Measurements from ENCODE around the gene THBS2. TPM values are rescaled to one million over a fixed set of nuclear protein-coding genes. Genes with fewer than 3 reads are reported as not detected.

THBS2 gene
- total RNA-seq, 1 experiment from 2014 or later = 0.39 TPM

DNA sequence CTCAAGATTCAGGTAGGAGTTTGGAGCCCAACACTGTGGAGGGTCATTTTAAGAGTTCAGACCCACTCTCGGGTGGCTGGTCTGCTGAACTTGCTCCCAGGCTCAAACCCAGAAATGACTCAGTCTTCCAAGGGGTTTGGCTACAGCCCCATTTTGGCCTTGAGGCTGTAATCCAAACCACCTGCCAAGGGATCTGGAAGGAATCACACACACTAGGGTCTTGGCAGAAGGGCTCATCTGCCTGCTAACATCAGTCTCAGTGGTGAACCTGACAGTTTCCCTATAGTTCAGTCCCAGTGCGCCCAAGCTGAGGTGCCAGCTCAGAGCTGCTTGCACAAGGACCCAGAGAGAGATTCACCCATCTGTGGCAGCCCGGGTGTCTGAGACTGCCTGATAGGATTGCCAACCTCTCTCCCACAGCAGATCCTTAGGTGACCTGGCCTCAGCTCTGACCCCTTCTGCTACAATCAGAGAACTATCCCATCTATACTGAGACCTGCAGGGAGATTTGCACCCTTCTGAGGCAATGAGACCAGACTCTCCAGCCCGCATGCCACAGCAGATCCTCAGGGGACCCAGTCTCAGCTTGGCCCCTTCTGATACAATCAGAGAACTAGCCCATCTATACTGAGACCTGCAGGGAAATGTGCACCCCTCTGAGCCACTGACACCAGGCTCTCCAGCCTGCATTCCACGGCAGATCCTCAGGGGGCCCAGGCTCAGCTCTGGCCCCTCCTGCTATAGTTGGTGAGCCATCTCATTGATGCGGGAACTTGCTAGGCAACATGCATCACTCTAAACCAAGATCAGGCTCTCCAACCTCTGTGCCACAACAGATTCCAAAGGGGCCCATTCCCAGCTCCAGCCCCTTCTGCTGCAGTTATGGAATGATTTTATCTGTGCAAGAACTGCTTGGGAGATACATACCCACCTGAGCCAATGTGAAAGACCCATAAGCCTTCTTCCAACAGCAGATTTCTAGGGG, 48.2 kb downstream of the THBS2 start (continued):
- no peak for TF ChIP-seq RAD21 (IDR thresholded peaks at IDR 0.05; ENCODE audit: low read depth)

- Histone ChIP-seq H3K9me2 (ENCODE audit: insufficient read depth) (no peaks in the 10 kb centered on the region), H3K4me3 (replicated peaks in 1 of 2; ENCODE audit: low read depth in 1 of 2, low read length in 2 of 2) (no peak overlapping the region), H3K79me2 (ENCODE audit: insufficient read depth, low read length) (no peaks in the 10 kb centered on the region), H2AFZ (ENCODE audit: low read depth, low read length, poor library complexity, severe bottlenecking) (no peak overlapping the region), H3K9ac (ENCODE audit: low read length) (no peak overlapping the region), H3K9me3 (ENCODE audit: control insufficient read depth in 1 of 2, insufficient read depth in 1 of 2, low read depth in 1 of 2, low read length in 2 of 2) (no peaks in the 10 kb centered on the region), H3K27ac (ENCODE audit: low read depth, low read length) (no peak overlapping the region), H3K27me3 (ENCODE audit: insufficient read depth, low read length) (no peaks in the 10 kb centered on the region), H3K4me2 (ENCODE audit: low read length) (no peak overlapping the region), H4K20me1 (ENCODE audit: insufficient read depth) (no peaks in the 10 kb centered on the region), H3K36me3 (ENCODE audit: control insufficient read depth in 1 of 2, insufficient read depth in 2 of 2, low read length in 2 of 2) (no peaks in the 10 kb centered on the region), H3K4me1 (ENCODE audit: control insufficient read depth in 1 of 2, insufficient read depth in 2 of 2, low read length in 2 of 2) (no peaks in the 10 kb centered on the region)
- intact Hi-C loops (cut with micrococcal nuclease) = no loop called here
- RAD21 ChIA-PET (ENCODE audit: low non-redundant PET in 1 of 2, low total read pairs in 2 of 2, uncharacterized antibody in 2 of 2, unreplicated experiment in 2 of 2) = no interaction called here
- TF ChIP-seq ZNF274 (IDR thresholded peaks at IDR 0.05; ENCODE audit: low read depth, low read length) (no peak), POLR2A (IDR thresholded peaks at IDR 0.05; ENCODE audit: borderline replicate concordance, extremely low read depth, insufficient read depth, insufficient read length) (no peak), CTCF (IDR thresholded peaks at IDR 0.05 in 2 of 3, conservative IDR thresholded peaks at IDR 0.05 in 1 of 3; ENCODE audit: borderline replicate concordance in 1 of 3, insufficient read depth in 1 of 3, low read depth in 2 of 3, low read length in 2 of 3) (no peak), ZFX (IDR thresholded peaks at IDR 0.05) (no peak), SIN3A (IDR thresholded peaks at IDR 0.05; ENCODE audit: low read depth) (no peak), CBX3 (IDR thresholded peaks at IDR 0.05; ENCODE audit: low read depth) (no peak), ATF3 (IDR thresholded peaks at IDR 0.05) (no peak), TCF7L2 (IDR thresholded peaks at IDR 0.05; ENCODE audit: borderline replicate concordance, extremely low read depth, insufficient read depth, insufficient read length) (no peak), POLR2AphosphoS5 (IDR thresholded peaks at IDR 0.05; ENCODE audit: low read depth, low read length) (no peak), FOSL1 (IDR thresholded peaks at IDR 0.05; ENCODE audit: low read depth) (no peak), EGR1 (IDR thresholded peaks at IDR 0.05; ENCODE audit: low read depth) (no peak), ELF1 (IDR thresholded peaks at IDR 0.05; ENCODE audit: borderline replicate concordance, low read depth) (no peak), CEBPB (IDR thresholded peaks at IDR 0.05; ENCODE audit: low read depth) (no peak), SRF (IDR thresholded peaks at IDR 0.05; ENCODE audit: low read depth) (no peak), EZH2 (IDR thresholded peaks at IDR 0.05) (no peak), SP1 (IDR thresholded peaks at IDR 0.05; ENCODE audit: low read depth) (no peak)
- TF ChIP-seq, protein P1, sequence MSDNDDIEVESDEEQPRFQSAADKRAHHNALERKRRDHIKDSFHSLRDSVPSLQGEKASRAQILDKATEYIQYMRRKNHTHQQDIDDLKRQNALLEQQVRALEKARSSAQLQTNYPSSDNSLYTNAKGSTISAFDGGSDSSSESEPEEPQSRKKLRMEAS (IDR thresholded peaks at IDR 0.05) = no peak
- TF ChIP-seq, protein P2, sequence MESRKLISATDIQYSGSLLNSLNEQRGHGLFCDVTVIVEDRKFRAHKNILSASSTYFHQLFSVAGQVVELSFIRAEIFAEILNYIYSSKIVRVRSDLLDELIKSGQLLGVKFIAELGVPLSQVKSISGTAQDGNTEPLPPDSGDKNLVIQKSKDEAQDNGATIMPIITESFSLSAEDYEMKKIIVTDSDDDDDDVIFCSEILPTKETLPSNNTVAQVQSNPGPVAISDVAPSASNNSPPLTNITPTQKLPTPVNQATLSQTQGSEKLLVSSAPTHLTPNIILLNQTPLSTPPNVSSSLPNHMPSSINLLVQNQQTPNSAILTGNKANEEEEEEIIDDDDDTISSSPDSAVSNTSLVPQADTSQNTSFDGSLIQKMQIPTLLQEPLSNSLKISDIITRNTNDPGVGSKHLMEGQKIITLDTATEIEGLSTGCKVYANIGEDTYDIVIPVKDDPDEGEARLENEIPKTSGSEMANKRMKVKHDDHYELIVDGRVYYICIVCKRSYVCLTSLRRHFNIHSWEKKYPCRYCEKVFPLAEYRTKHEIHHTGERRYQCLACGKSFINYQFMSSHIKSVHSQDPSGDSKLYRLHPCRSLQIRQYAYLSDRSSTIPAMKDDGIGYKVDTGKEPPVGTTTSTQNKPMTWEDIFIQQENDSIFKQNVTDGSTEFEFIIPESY (IDR thresholded peaks at IDR 0.05; ENCODE audit: extremely low read depth, insufficient replicate concordance, low read length) = no peak
- ATAC-seq = no peak
- CTCF ChIA-PET = no interaction called here
- no peak for DNase-seq (ENCODE audit: low read depth, low spot score)
- BruUV-seq (replicated peaks) = no TSS peak
- POLR2A ChIA-PET = no interaction called here
Observed at GRCh38 chr6:169204167-169204566, 49.5 kb downstream of the THBS2 start.

All from HCT116 (cell line).